Kidney (tissue), 14 donors: ENCODE data around the gene GPR183. TPM values are rescaled to one million over a fixed set of nuclear protein-coding genes. Genes with fewer than 3 reads are reported as not detected.

Experiments
- DNase-seq, 5 donors: peaks; one replicate each; pipeline ENCODE4 v3.0.0-alpha.2; 2013 to 2020
- FAIRE-seq: peaks from 2 replicates; lab custom pipeline; 2012; peaks lifted over from hg19 to GRCh38; lab: Jason Lieb, UNC
- H3K27ac ChIP-seq, 2 donors: one replicate each; pipeline ENCODE4 v1.7.0; 2013; ENCODE audit warnings: low read depth in 2 of 2, low read length in 2 of 2, inconsistent platforms in 1 of 2
- H3K27me3 ChIP-seq: one replicate; pipeline ENCODE4 v1.7.1; 2013; ENCODE audit warnings: low read length, inconsistent platforms; ENCODE audit not compliant: control insufficient read depth, insufficient read depth
- H3K36me3 ChIP-seq, 3 donors: one replicate each; pipeline versions ENCODE4 v1.7.0 to v1.7.1; 2013; ENCODE audit warnings: low read length in 3 of 3, control low read depth in 1 of 3, inconsistent platforms in 1 of 3; ENCODE audit not compliant: insufficient read depth in 3 of 3, control insufficient read depth in 2 of 3
- H3K4me1 ChIP-seq, 3 donors: one replicate each; pipeline versions ENCODE4 v1.7.0 to v1.7.1; 2013; ENCODE audit warnings: low read length in 3 of 3, inconsistent platforms in 1 of 3, low read depth in 1 of 3; ENCODE audit not compliant: control insufficient read depth in 2 of 3, insufficient read depth in 2 of 3
- H3K4me3 ChIP-seq, 3 donors: one replicate each; pipeline versions ENCODE4 v1.7.0 to v1.8.1; 2013; ENCODE audit warnings: low read length in 3 of 3, control low read depth in 1 of 3, inconsistent platforms in 1 of 3
- H3K9ac ChIP-seq, 3 donors: one replicate each; pipeline versions ENCODE4 v1.7.0 to v1.7.1; 2013; ENCODE audit warnings: low read length in 3 of 3, control low read depth in 1 of 3, inconsistent platforms in 1 of 3
- H3K9me3 ChIP-seq, 3 donors: one replicate each; pipeline versions ENCODE4 v1.7.0 to v1.7.1; 2013; ENCODE audit warnings: low read length in 3 of 3, control low read depth in 1 of 3, inconsistent platforms in 1 of 3; ENCODE audit not compliant: control insufficient read depth in 2 of 3, insufficient read depth in 1 of 3
- intact Hi-C: fragments of 100-400 bp; cut with DNase I; formaldehyde crosslinking; loops from one replicate; pipeline ENCODE4 v1.11.1; 2022
- polyA plus RNA-seq: library from polyadenylated mRNA; stranded (reverse); fragments of 350-450 nt; fragmentation: Illumina TruSeq; extraction: RNeasy Lipid Tissue Mini Kit (QIAGEN cat#74804); gene quantifications from one replicate; pipeline ENCODE4 v1.2.3, GENCODE V29; 2014; ENCODE audit warnings: low read depth, low replicate concordance; ENCODE audit not compliant: insufficient read depth
- total RNA-seq: library from RNA; stranded (reverse); fragmentation: NEBNext Ultra II Directional; extraction: Animal tissue kit (Norgen Biotek cat#: 25700); gene quantifications from one replicate; pipeline ENCODE4 v1.2.1, GENCODE V29; 2021
- TF ChIP-seq, protein P1 (sequence below): IDR thresholded peaks from 3 replicates; pipeline ENCODE4 v1.5.1; 2012; ENCODE audit warnings: mild to moderate bottlenecking, moderate library complexity, borderline replicate concordance; ENCODE audit not compliant: insufficient read depth; ENCODE audit errors: extremely low read depth
- donor health status: control.
- donor health status: control.
- donor health status: control.
- donor health status: control.
- donor health status: control.
- donor health status: DM: yes; HTN: yes; CAD: no.
- donor health status: Normal renal cell carcinoma (clear cell type).

Gene GPR183
- total and polyA plus RNA-seq, 2 donors from 2014 or later: 1.7 to 11.8 TPM

DNA sequence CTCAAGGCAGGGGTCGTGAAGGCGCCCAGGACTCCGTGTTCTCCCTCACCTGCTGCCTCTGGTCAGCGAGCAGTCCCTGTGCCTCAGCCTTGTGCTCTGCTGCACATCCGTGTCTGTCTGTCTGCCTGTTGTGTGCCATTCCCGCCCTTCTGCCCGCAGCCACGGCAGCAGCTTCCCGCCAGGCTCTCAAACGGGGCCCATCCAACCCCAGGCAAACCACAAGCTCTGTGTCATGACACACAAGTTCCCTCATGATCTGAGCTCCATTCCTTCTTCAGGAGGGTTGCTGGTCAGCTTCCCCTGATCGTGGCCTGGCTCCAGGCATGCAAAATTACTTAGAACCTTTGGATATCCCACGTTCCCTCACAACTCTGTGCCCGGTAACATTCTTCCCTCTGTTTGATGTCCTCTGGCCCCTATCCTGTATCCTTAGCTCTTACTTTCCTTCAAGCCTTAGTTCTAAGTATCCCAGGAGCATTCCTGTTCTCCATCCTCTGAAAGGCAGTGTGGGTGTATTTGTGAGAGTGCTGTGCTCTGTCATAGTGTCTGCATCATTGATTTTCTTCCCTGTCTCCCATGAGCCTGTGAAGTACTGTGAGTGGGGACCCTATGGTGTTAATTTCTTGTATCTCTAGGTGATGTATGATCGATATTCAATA is 3.2 kb downstream of the GPR183 start:
- no peaks in the 10 kb centered on the region for H3K27me3 ChIP-seq
- FAIRE-seq (no peak), DNase-seq (no peak)
- TF ChIP-seq, protein P1, sequence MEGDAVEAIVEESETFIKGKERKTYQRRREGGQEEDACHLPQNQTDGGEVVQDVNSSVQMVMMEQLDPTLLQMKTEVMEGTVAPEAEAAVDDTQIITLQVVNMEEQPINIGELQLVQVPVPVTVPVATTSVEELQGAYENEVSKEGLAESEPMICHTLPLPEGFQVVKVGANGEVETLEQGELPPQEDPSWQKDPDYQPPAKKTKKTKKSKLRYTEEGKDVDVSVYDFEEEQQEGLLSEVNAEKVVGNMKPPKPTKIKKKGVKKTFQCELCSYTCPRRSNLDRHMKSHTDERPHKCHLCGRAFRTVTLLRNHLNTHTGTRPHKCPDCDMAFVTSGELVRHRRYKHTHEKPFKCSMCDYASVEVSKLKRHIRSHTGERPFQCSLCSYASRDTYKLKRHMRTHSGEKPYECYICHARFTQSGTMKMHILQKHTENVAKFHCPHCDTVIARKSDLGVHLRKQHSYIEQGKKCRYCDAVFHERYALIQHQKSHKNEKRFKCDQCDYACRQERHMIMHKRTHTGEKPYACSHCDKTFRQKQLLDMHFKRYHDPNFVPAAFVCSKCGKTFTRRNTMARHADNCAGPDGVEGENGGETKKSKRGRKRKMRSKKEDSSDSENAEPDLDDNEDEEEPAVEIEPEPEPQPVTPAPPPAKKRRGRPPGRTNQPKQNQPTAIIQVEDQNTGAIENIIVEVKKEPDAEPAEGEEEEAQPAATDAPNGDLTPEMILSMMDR: no peak
- H3K9me3 ChIP-seq: no peaks in the 10 kb centered on the region
- H3K36me3 ChIP-seq: no peaks in the 10 kb centered on the region
- intact Hi-C loops: no loop called here
- H3K4me3 ChIP-seq: no peak overlapping the region
- H3K9ac ChIP-seq: no peak overlapping the region
- peaks cover 0 to 4% (median 0%) of the 10 kb centered on the region in 3 donors for H3K4me1 ChIP-seq
- H3K27ac ChIP-seq: no peak overlapping the region

DNA sequence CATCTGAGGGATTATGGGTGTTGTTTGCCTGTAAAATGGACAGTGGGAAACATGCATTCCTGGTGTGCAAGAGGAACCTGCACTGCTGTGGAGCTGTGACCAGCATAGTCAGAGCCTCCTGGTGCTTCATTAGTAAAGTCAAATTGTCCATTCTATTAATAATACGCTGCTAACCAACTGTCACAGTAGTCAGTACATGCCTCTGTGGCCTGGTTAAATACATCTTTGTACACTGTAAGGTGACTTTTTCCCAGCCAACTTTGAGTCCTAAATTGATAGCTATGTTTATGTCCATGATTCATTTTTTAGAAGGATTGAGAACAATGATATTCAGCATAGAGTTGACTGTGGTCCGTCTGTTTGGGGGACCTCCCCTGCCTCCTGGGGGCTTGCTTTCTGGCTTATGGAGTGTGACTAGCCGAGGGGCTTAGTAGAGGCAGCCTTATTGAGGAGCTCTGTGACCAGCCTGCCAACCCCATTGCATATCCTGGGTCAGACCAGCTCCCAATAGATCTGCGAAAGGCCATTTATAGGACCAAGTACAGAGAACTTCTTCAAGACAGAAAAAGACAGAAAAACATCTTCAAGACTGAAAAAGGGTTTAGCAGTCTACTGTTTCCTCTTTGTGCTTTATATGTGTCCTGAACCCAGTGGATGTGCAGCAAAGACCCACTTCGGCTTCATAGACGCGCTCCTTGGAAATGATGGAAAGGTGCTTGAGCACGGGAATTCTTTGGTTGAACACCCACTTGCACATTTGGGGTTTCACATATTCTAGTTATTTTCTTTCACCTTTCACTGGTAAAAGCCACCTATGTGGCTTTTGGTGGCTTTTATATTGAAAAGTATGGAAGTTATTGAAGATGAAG is 4.3 kb downstream of the GPR183 start:
- TF ChIP-seq, protein P1: no peak
- H3K36me3 ChIP-seq: no peaks in the 10 kb centered on the region
- intact Hi-C loops: no loop called here
- FAIRE-seq (no peak), DNase-seq (no peak)
- H3K4me1 ChIP-seq: peaks cover 0 to under 1% (median 0%) of the 10 kb centered on the region in 3 donors
- no peak overlapping the region for H3K4me3 ChIP-seq
- H3K9ac ChIP-seq: no peak overlapping the region
- no peak overlapping the region for H3K27ac ChIP-seq
- H3K9me3 ChIP-seq: no peaks in the 10 kb centered on the region
- no peaks in the 10 kb centered on the region for H3K27me3 ChIP-seq

DNA sequence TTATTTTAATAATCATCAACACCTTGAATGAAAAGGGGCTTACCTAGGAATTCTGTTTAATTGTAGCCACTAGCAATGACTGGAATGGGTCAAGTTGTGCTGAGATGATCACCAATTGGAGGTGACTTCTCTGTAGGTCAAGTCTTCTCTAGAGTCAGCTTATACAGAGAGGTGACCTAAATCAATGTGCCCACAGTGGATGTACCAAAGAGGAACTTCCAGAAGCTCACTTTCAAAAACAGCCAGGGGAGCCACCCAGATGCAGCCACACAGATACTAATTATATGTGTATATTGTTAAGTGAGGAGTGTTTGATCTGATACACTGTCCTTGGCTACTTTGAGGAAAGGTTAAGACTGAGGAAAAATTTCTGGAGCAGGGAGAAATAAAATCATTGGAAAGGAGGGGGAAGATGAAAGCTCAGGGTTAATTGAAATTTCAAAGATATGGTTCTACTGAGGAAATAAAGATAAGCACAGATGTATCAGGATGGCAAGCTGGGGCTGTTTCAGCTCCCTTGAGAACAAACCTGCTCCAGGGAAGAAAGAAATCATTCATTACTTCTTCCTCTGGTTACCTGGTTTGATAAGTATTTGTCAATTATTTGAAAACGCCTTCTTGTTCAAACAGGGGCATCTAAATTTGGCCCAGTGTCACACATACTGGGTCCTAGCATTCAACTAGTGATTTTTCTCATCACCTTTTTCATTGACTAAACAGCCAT is 5.1 kb downstream of the GPR183 start:
- Histone ChIP-seq H3K9ac (no peak overlapping the region), H3K4me1 (no peaks in the 10 kb centered on the region), H3K4me3 (no peak overlapping the region), H3K9me3 (no peaks in the 10 kb centered on the region), H3K27me3 (no peaks in the 10 kb centered on the region), H3K36me3 (no peaks in the 10 kb centered on the region), H3K27ac (no peak overlapping the region)
- DNase-seq (no peak), FAIRE-seq (no peak)
- TF ChIP-seq, protein P1: no peak
- intact Hi-C loops: no loop called here
